OCI-M2 (cell line): ENCODE data around the gene C4orf51.

Experiments
- DNase-seq: peaks from one replicate; lab custom pipeline; 2025; ENCODE audit not compliant: unreplicated experiment; lab: John Stamatoyannopoulos, UW

C4orf51 gene

DNA sequence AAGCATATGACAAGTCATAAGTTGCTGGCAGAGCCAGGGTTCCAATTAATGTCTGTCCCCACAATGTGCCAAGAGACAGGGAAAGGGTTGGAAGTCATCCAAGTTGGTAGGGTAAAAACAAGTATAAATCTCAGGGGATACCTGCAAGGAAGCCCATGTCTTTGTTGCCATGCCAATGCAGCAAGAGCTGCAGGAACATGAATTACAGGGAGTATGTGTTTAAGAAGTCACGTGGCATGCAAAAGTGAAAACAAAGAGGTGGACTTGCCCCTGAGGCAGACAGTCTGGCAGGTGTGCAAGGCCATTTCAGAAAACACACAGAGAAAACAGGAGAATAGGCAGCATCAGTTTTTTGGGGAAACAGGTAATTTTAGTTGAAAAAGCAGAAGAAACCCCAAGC, 29.4 kb downstream of the C4orf51 start:
- DNase-seq = no peak

DNA sequence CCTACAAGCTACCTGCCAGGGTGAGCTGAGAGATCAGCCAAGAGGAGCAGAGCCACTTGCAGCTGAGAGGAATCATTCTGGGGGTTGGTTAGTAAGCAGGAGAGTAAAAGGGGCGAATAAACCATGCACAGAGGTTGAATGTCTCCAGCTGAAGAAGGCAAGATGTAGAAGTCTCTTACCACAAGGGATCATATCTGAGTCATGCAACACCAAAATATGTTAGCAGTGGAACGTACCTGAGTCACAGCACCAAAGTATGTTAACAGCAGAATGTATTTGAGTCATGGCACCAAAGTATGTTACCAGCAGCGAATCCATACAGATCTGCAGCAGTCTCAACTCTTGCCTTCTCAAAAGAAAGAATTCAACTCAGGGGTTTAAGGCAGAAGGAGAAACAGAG, 29.9 kb downstream of the C4orf51 start:
- no peak for DNase-seq

DNA sequence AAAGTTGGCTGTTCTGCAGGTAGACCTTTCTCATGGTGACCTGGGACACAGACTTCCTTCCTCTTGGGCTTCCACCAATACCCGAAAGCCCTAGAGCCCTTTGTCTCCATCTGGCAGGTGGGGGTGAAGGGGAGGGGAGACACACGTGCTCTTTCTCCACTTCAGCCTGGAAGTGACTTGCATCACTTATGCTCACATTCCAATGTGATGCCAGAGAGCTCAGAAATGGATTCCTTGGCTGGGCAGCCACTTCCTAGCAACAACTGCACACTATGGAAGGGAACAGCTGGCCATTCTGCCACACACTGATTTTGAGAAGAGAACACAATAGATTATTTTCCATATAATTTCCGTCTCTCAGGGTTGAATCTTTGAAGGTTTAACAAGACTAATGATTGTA, 36.3 kb downstream of the C4orf51 start:
- DNase-seq = no peak

DNA sequence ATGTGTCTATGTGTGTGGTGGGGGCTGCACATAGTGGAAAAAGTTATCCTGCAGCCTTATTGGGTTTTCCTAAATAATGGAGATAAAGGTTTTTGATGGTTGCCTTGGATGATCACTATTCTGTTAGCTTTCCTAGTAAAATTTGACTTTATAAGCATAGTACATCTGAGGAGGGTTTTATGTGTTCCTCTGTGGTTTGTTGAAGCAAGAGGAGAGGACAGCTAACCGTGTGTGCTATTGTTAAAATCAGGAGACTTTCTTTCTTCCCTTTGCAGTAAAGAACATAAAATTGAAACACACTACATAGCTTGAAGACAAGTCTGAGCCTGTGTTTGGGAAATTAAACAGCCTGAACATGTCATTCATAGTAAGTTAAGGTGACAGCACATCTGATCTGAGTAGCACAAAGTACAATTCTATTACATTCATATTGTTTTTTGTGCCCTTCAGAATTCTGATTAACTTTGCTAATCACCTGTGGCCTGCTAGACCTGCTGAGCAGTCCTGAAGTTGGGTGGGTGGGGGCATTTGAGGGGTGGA, 36.8 kb downstream of the C4orf51 start:
- DNase-seq = no peak

DNA sequence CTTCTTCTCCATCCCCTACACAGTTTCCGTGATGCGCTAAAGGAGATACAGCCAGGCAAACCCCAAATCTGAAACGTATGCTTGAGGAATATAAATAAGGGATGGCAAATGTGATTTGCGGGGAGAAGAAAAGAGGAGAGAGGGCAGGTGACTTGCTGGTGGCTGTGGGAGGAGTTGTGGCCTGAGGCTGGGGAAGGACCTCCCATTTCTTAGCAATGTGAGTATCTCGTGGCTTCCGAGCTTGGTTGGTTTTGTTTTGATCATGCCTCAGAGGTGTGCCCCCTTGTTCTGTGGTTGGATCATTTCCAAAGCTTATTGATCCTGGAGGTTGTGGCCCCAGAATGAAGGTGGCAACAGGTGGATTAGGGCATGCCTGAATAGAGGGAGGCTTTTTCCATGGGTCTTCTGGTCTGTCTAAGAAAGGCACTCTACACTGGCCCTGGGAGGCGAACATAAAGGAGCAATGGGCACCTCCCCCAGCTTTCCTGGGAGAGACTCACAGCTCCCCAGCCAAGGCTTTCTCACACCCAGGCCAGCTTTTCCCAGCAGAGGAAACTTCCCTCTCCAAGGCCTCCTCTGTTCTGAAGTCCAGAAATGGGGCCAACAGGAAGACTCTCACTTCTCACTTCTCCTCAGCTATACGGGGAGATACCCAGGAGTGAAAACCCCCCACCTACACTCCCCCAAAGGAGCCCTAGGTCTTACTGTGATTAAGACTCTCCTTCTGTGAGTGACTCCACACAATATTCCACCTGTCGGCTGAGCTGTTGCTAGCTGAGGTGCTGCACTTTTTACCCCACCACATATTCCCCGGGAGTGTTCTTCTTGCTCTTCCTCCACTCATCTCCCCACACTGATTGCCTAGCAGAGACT, 40.0 kb downstream of the C4orf51 start:
- DNase-seq = no peak

DNA sequence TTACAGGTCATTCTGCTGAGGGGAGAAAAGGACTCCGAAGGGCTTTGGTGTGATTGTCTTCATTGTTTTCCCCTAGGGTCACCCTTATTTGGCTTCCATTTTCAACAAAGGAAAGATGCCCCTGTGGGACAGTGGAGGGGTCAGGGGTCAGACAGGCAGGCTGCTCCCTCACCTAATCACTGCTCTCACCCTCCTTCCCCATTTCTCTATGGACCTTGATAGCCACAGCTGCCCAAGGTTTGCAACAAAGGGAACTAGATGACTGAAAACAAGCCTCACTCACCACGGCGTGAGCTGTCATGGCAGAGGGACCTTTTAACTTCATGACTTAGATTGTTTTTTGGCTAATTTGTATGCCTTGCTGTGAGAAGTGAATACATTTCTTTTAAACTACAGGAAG, 40.7 kb downstream of the C4orf51 start:
- no peak for DNase-seq

DNA sequence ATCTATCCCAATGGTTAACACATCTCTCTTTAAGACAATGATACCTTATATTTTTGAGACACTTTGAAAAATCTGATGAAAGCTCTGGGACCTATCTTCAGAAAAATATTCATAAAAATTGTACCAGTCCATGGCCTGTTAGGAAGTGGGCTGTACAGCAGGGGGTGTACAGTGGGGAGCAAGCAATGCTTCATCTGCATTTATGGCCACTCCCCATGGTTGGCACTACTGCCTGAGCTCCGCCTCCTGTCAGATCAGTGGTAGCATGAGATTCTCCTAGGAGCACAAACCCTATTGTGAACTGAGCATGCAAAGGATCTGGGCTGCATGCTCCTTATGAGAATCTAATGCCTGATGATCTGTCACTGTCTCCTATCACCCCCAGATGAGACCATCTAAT, 42.6 kb downstream of the C4orf51 start:
- no peak for DNase-seq

DNA sequence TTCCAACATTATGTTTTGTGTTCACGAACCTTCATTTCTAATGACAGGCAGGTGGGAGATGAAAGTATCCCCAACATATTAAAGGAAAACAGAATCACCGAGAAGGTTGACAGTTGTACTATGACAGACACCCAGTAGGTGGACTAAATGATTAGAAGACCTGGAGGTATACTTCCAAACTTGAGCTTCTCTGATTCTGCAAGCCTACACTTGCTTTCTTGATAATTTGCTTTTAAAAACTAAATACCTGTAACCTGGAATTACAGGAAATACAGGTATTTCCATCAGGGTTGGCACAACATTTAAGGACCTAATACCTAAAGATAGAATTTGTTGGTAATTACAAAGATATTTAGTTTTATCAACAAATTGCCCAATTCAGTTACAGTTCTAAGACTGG, 43.4 kb downstream of the C4orf51 start:
- no peak for DNase-seq

DNA sequence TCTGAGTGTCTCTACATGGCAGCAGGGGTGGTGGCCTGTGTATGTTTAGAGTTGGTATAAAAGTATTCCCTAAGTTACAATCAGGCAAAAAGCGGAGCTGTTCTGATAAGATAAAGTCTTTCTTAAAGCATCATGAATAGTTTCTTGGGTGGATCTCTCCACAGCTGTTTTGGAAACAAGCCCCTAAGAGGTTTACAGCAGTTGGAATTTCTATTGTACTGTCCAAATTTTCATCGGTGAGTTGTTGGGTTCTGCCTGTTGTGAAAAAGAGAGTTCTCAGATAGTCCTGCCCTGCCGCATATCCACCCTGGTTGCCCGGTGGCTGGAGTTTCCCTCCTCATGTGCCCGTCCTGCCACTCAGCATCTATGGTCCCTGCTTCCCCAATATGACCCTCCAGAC, 50.1 kb downstream of the C4orf51 start:
- no peak for DNase-seq

DNA sequence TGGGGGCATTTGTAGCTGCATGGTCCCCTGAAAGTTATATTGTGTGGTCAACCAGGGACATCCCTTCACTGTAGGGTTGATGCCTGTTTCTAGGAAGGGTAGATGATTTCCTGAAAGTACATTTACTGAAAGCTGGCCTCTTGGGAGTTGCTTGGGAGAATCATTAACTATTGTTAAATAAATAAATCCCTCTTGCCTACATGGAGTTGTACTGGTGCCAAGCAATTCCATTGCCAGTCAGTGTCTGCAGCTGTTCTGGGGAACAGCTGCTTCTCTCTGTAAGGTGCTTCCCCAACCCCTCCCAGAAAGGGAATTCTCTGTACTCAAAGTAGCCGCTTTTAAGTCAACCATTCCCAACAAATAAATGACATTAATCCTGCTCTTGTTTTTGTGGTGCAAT, 51.1 kb downstream of the C4orf51 start:
- DNase-seq = no peak

DNA sequence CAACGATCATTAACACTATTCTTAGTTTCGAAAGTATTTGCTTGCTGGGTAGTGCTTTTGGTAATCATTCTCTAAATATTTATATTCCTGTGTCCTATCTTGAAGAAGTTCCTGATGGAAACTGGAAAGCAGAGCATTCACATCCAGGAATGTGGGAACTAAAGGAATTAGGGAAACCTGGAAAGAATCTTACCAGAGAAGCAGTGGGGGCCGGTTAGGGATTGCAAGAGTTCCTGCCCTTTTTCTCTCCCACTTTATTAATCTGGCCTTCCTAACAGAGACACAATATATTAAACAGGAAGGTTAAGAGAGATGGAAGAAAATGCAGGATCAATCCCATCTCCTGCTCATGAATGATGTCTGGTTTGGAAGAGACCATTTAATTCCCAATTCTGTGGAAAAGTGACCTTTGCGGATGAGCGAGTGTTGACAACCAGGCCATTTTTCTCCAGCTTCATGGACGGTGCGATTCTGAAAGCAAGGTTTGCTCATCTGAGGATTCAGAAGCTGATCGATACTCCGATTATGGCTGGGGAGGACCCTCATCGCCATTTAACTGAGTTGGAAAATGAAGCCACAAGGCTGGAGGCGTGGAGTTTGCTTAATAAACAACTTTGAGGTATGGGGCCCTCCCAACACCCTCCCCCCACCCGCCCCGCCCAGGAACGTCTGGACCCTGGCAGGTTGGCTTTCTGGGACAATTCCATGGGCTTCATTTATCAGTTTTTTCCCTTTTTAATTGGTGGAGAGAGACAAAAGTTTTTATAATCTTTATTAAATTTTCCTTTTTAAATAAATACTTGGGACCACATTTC, 52.3 kb downstream of the C4orf51 start:
- no peak for DNase-seq

DNA sequence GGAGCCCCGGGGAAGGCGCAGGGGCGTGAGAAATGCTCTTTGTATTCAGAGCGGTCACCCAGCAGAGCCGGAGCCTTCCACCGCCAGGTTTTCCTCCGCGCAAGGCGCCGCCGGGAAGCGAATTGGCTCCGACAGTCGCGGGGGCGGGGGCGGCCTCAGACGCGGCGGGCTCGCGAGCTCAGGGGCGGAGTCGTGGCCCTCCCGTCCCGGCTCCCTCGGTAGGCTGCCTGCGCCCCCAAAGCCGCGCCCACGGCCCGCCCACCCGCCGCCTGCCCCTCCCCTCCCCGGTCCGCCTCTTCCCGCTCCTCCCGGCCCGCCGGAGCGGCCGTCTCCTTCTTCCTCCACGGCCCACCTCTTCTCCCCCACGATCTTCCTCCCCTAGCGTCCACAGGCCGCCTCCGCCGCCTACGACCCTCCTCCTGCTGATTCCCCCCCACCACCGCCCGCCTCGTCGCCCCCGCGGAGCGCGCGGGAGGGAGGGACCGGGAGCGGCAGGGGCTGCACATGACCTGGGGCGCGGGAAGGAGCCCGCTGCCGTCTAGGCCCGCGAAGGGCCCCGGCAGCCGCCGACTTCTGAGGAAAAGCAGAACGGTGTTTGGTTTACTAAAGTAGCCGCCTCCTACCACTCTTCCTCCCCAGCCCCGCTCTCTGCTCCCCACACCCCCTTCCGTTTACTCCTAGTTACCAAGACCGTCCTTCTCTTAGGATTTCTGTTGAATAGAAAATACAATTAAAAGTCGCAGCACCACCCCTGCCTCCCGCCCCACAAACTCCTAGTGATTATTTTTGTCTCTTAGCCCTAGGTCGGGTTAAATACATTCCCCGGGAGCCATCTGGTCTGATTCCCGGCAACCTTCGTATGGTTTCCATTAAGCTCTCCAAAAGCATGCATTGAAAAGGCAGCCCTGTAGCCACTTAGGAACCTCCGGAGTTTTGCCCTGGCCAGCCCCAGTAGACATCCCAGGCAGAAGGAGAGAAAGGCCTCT, 53.2 kb downstream of the C4orf51 start:
- peak; percentile 14 for DNase-seq

DNA sequence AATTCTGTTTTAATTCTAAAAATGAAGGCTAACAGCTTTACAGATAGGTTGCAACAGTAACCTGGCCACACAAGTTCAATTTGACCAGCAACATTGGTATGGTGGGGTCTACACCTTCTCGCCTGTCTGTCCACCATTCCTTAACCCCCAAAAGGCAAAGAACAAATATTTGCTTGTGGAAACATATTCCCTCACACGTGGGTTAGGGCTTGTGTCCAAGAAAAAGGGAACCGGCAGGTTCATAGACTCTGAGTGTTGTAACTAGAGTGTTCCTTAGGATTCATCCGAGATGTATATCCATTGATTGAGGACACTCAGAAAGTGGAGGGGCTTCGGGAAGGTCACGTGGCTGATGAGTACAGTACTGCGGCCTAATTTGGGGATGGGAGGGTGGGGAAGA, 54.1 kb downstream of the C4orf51 start:
- DNase-seq = no peak

DNA sequence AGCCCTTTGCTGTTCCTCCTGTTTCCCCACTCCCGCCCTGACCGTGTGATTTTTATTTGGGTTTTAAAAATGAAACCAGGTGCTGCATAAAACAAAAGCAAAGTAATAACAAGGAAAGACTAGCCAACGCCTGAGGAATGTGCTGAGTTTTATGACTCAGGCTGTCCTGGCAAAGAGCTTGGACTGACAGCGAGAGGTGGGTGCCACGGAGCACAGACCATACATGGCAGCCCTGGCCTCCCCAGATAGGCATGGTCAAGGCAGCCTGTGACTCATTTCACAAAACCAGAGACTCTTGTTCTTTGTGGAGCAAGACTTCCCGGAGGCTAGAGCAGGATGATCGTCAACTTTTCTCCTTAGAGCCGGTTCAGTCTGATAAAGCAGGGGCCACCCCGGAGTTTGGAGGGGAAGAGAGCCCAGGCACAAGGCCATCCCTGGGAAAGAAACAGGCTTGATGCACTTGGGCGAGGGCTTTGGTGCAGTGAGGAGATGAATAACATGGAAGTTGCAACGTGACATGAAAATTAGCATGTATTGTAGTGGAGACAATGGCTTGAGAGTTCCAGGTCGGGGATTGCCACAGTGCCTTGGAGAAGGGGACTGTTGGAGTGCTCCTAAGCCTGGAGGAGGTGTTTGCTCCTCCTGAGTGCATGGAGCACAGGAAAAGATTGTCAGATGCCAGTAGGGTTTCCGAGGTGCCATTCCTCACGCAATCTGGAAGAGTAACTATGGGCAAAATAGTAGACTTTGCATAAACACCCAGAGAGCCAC, 54.8 kb downstream of the C4orf51 start:
- DNase-seq = no peak

DNA sequence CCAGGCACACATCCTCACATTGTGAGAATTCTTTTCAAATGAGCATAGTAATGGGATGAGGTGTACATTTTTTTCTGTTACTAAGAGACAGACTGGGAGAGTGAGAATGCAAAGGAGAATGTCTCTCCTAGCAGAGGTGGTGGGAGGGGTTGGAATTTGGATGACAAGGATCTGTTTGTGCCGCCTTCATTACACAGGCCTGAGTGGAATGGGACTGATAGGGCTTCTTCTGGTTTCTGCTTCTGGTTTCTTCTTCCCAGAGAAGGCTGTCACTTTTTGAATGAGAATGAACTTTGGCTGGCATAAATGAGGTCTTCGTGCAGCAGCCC, 55.4 kb downstream of the C4orf51 start:
- DNase-seq = no peak

DNA sequence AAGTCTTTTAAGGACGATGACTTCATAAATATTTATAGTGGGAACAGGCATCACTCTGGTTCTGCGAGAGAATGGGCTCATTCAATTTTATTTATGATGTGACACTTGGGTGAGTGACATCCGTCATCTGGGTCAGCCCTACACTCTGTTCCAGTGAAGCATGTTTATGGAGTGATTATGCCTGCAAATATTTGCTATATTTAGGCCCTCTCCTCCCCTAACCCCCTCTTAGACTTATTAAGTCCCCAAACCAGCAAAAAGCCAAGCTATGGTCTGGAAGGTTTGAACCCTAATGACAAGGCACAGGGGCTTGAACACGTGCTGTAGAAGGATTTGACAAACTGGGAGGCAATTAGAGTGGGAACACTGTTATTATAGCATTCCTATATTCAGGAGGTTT, 55.9 kb downstream of the C4orf51 start:
- DNase-seq = no peak

DNA sequence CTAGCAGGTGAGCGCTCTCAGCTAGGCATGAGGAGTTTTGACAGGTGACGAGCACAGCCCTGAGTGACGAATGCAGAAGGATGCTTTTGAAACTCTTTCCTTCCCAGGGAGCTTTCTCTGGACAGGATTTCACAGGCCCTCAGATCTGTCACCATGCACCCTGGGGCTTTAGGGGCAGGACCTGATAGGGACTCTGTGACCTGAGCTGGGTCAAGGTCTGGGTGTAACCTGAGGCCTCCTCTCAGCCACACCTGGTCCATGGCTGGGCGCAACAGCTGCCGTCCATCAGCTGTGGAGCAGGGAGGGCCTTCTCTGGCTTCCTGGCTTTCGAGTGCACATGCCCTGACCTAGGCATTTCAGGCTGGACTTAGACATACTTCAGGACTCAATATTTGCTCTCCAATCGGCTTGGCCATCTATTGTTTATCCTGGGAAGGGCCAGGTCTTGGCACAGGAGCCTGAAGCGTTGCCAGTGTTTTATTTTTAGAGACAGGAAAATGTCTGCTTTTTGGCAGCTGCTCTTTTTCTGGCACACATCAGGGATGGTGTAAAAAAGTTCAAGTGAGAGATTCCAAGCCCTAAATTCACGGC, 56.4 kb downstream of the C4orf51 start:
- no peak for DNase-seq

DNA sequence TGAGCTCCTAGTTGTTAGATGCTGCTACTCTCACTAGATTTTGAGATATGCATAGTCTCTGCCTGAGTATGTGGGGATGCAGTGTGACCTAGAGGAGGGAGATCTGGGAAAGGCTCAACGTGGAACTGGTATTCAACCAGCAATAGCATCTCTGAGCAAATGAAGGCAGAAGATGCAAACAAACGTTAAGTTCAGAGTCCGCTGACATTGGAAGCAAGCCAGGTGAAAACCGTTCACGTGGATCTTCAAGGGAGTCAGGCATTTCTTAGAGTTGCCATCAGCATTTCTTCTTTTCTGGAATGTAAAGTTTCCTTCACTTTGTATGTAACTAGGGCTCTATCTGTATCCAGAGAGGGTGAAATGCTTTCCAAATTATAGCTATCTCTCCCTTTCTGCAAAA, 59.9 kb downstream of the C4orf51 start:
- no peak for DNase-seq

DNA sequence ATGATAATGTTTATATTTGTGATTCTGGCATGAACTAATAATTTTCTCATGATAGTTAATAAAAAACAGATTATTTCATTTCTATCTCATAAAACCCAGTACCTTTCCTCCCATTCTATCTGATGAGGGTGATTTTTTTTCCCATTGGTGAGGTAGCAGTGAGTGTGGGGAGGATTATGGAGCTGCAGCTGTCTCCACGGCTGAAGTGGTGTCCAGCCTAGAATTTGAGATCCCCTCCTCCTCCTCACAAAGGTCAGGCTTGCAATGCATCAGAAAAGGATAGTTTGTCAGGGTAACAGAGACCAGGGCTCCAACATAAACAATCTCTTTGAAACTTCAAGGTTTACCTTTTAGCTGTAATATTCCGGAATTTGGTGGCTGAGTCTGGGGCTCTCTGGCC, 60.9 kb downstream of the C4orf51 start:
- no peak for DNase-seq

DNA sequence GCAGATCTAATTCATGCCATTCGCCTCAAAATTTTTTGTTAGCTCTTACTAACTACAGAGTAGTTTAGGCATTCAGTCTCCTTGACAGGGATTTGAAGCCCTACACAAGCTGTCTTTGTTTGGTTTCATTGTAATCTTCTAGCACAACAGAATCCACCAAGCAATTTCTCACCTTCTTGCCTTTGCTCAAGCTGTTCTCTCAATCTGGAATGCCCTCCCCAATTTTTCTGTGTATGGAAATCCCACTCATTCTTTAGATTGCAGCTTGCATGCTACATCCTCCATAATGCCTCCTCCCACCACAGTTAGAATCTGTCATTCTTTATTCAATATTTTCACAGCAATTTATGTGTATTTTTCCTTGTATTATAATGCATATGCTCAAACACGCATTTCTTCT, 63.7 kb downstream of the C4orf51 start:
- no peak for DNase-seq
